Activated gamma-delta T cell (primary cell): ENCODE measurements around the gene PYGM.
"Not testable (repeated sequence)": the region's sequence is repeated elsewhere in the genome, so short reads cannot be mapped to it uniquely, and the experiment has no call there.

Source experiments
- DNase-seq: peaks from one replicate; lab custom pipeline; 2025; lab: John Stamatoyannopoulos, UW

PYGM gene

GRCh38 chr11:64716473-64717267, 43.1 kb downstream of the PYGM start:
- DNase-seq: no peak

- DNase-seq: no peak
These were observed 43.9 kb downstream of the PYGM start for GRCh38 chr11:64715756-64716472.

GRCh38 chr11:64715110-64715509, 44.7 kb downstream of the PYGM start:
- no peak for DNase-seq

GRCh38 chr11:64714666-64715065, 45.1 kb downstream of the PYGM start:
- no peak for DNase-seq

GRCh38 chr11:64713781-64714363, 45.9 kb downstream of the PYGM start:
- no peak for DNase-seq

GRCh38 chr11:64713016-64713707, 46.6 kb downstream of the PYGM start:
- DNase-seq: no peak

- DNase-seq: no peak
These were observed 47.3 kb downstream of the PYGM start for GRCh38 chr11:64712430-64713015.

- no peak for DNase-seq
These were observed 47.8 kb downstream of the PYGM start for GRCh38 chr11:64711956-64712362.

- DNase-seq: no peak
These were observed 48.4 kb downstream of the PYGM start for GRCh38 chr11:64711138-64711955.

- DNase-seq: no peak
These were observed 49.2 kb downstream of the PYGM start for GRCh38 chr11:64710418-64711137.

GRCh38 chr11:64705501-64705900, 54.3 kb downstream of the PYGM start:
- no peak for DNase-seq

GRCh38 chr11:64703048-64703447, 56.7 kb downstream of the PYGM start:
- DNase-seq: no peak

- not testable (repeated sequence) for DNase-seq
These were observed 57.8 kb downstream of the PYGM start for GRCh38 chr11:64701956-64702355.

- no peak for DNase-seq
These were observed 61.3 kb downstream of the PYGM start for GRCh38 chr11:64698427-64698826.

- no peak for DNase-seq
These were observed 62.0 kb downstream of the PYGM start for GRCh38 chr11:64697663-64698375.
